Neural progenitor cell (in vitro differentiated cells): ENCODE measurements around the gene CALN1. TPM values are rescaled to one million over a fixed set of nuclear protein-coding genes. Genes with fewer than 3 reads are reported as not detected.

Experiments
- DNase-seq: peaks from one replicate; pipeline ENCODE4 v3.0.0-alpha.2; 2016; ENCODE audit warnings: low spot score
- H2AFZ ChIP-seq: fragments of 200-600 bp; sonication (generic); replicated peaks from 2 replicates; pipeline ENCODE4 v1.6.1; 2016; ENCODE audit warnings: antibody characterized with exemption
- H3F3A ChIP-seq: fragments of 200-600 bp; sonication (generic); 2 replicates; pipeline ENCODE4 v1.6.1; 2016; ENCODE audit warnings: antibody characterized with exemption, low read depth
- H3K27ac ChIP-seq: fragments of 200-600 bp; sonication (generic); 2 replicates; pipeline ENCODE4 v1.5.1; 2016; ENCODE audit warnings: mild to moderate bottlenecking
- H3K27me3 ChIP-seq: fragments of 200-600 bp; sonication (generic); 2 replicates; pipeline ENCODE4 v1.6.1; 2016; ENCODE audit warnings: mild to moderate bottlenecking, moderate library complexity
- H3K36me3 ChIP-seq: fragments of 200-600 bp; sonication (generic); 2 replicates; pipeline ENCODE4 v1.5.1; 2016
- H3K4me1 ChIP-seq: fragments of 200-600 bp; sonication (generic); 2 replicates; pipeline ENCODE4 v1.6.1; 2016; ENCODE audit warnings: mixed run types
- H3K4me2 ChIP-seq: fragments of 200-600 bp; sonication (generic); 2 replicates; pipeline ENCODE4 v1.6.1; 2016
- H3K4me3 ChIP-seq: fragments of 200-600 bp; sonication (generic); 2 replicates; pipeline ENCODE4 v1.5.1; 2016
- H3K79me2 ChIP-seq: fragments of 200-600 bp; sonication (generic); 2 replicates; pipeline ENCODE4 v1.6.1; 2016; ENCODE audit warnings: low read depth
- H3K9ac ChIP-seq: fragments of 200-600 bp; sonication (generic); 2 replicates; pipeline ENCODE4 v1.6.1; 2016
- H3K9me3 ChIP-seq: fragments of 200-600 bp; sonication (generic); 2 replicates; pipeline ENCODE4 v1.5.1; 2016; ENCODE audit warnings: low read depth
- H4K20me1 ChIP-seq: fragments of 200-600 bp; sonication (generic); 2 replicates; pipeline ENCODE4 v1.6.1; 2016; ENCODE audit warnings: low read depth
- H3K27ac Mint-ChIP-seq: 3 replicates; pipeline ENCODE4 v1.8.0; 2021; ENCODE audit warnings: mixed read lengths
- H3K27me3 Mint-ChIP-seq: 2 replicates; pipeline ENCODE4 v1.8.0; 2022; ENCODE audit warnings: low read depth, mild to moderate bottlenecking, inconsistent platforms, moderate library complexity, mixed read lengths; ENCODE audit not compliant: insufficient read depth
- H3K36me3 Mint-ChIP-seq: 3 replicates; pipeline ENCODE4 v1.8.0; 2021; ENCODE audit warnings: mixed read lengths
- H3K4me1 Mint-ChIP-seq: 3 replicates; pipeline ENCODE4 v1.8.0; 2021; ENCODE audit warnings: mixed read lengths
- H3K4me3 Mint-ChIP-seq: 3 replicates; pipeline ENCODE4 v1.8.0; 2021; ENCODE audit warnings: mild to moderate bottlenecking, moderate library complexity, mixed read lengths
- H3K9me3 Mint-ChIP-seq: 3 replicates; pipeline ENCODE4 v1.8.0; 2020; ENCODE audit warnings: mixed read lengths
- CTCF ChIP-seq: fragments of 200-600 bp; sonication (generic); IDR thresholded peaks from 2 replicates; pipeline ENCODE4 v1.5.1; 2017; ENCODE audit warnings: antibody characterized with exemption, mild to moderate bottlenecking
- EZH2 ChIP-seq: fragments of 200-600 bp; sonication (generic); IDR thresholded peaks from 2 replicates; pipeline ENCODE4 v1.6.1; 2017; ENCODE audit warnings: antibody characterized with exemption, mild to moderate bottlenecking, moderate library complexity
- EZH2phosphoT487 ChIP-seq: fragments of 200-600 bp; sonication (generic); IDR thresholded peaks from 2 replicates; pipeline ENCODE4 v1.6.1; 2017; ENCODE audit warnings: antibody characterized with exemption
- total RNA-seq: library from RNA; depleted of rRNA; stranded (reverse); fragments of >200 nt; gene quantifications from 2 replicates; pipeline ENCODE4 v1.2.3, GENCODE V29; 2015; ENCODE audit warnings: low replicate concordance

Gene CALN1
- total RNA-seq, 1 donor from 2014 or later: 3.1 TPM

GRCh38 chr7:71783779-71784178 lies 628.4 kb downstream of the CALN1 start:
- Histone ChIP-seq H3K36me3 (no peaks in the 10 kb centered on the region), H3K4me2 (no peak overlapping the region), H3K27ac (no peak overlapping the region), H3K27me3 (peaks cover 58% of the 10 kb centered on the region), H3F3A (peaks cover 15% of the 10 kb centered on the region), H3K79me2 (no peaks in the 10 kb centered on the region), H2AFZ (no peak overlapping the region), H4K20me1 (no peaks in the 10 kb centered on the region), H3K4me1 (peaks cover 13% of the 10 kb centered on the region), H3K9me3 (no peaks in the 10 kb centered on the region), H3K9ac (no peak overlapping the region), H3K4me3 (no peak overlapping the region)
- Mint-ChIP-seq H3K27me3 (peaks cover 6% of the 10 kb centered on the region), H3K9me3 (peaks cover 23% of the 10 kb centered on the region), H3K4me1 (peaks cover 23% of the 10 kb centered on the region), H3K27ac (no peak overlapping the region), H3K4me3 (no peak overlapping the region), H3K36me3 (peaks cover 8% of the 10 kb centered on the region)
- TF ChIP-seq EZH2 (no peak), EZH2phosphoT487 (no peak), CTCF (no peak)
- no peak for DNase-seq

GRCh38 chr7:71782051-71782450 lies 630.1 kb downstream of the CALN1 start:
- Histone ChIP-seq H3F3A (peaks cover 15% of the 10 kb centered on the region), H4K20me1 (no peaks in the 10 kb centered on the region), H3K4me1 (peaks cover 13% of the 10 kb centered on the region), H3K27me3 (peaks cover 72% of the 10 kb centered on the region), H3K36me3 (no peaks in the 10 kb centered on the region), H3K9me3 (no peaks in the 10 kb centered on the region), H2AFZ (no peak overlapping the region), H3K79me2 (no peaks in the 10 kb centered on the region), H3K4me2 (no peak overlapping the region), H3K27ac (no peak overlapping the region), H3K4me3 (no peak overlapping the region), H3K9ac (no peak overlapping the region)
- Mint-ChIP-seq H3K27ac (no peak overlapping the region), H3K4me3 (no peak overlapping the region), H3K36me3 (peaks cover 2% of the 10 kb centered on the region), H3K27me3 (peaks cover 7% of the 10 kb centered on the region), H3K4me1 (peaks cover 23% of the 10 kb centered on the region), H3K9me3 (peaks cover 12% of the 10 kb centered on the region)
- no peak for DNase-seq
- TF ChIP-seq EZH2phosphoT487 (no peak), EZH2 (no peak), CTCF (no peak)

GRCh38 chr7:71780282-71780681 lies 631.9 kb downstream of the CALN1 start:
- no peaks in the 10 kb centered on the region for H3K79me2 ChIP-seq
- H3K4me3 Mint-ChIP-seq: no peak overlapping the region
- H4K20me1 ChIP-seq: no peaks in the 10 kb centered on the region
- H3K4me2 ChIP-seq: peak overlapping the region; percentile 20
- peaks cover 3% of the 10 kb centered on the region for H3K27me3 Mint-ChIP-seq
- peak; percentile 49 for DNase-seq
- H3K36me3 ChIP-seq: no peaks in the 10 kb centered on the region
- peaks cover 15% of the 10 kb centered on the region for H3F3A ChIP-seq
- H3K36me3 Mint-ChIP-seq: no peaks in the 10 kb centered on the region
- H2AFZ ChIP-seq: no peak overlapping the region
- peaks cover 13% of the 10 kb centered on the region for H3K4me1 ChIP-seq
- H3K27me3 ChIP-seq: peaks cover 73% of the 10 kb centered on the region
- H3K9me3 ChIP-seq: no peaks in the 10 kb centered on the region
- no peak overlapping the region for H3K9ac ChIP-seq
- H3K4me3 ChIP-seq: no peak overlapping the region
- TF ChIP-seq EZH2phosphoT487: no peak
- TF ChIP-seq CTCF: no peak
- TF ChIP-seq EZH2: no peak
- peaks cover 23% of the 10 kb centered on the region for H3K4me1 Mint-ChIP-seq
- no peak overlapping the region for H3K27ac Mint-ChIP-seq
- H3K27ac ChIP-seq: no peak overlapping the region
- no peaks in the 10 kb centered on the region for H3K9me3 Mint-ChIP-seq
